SH-SY5Y (cell line): Measurements from ENCODE around the gene SBNO2.

Experiments
- GATA2 ChIP-seq: IDR thresholded peaks from 2 replicates; pipeline ENCODE4 v1.6.1; 2011; ENCODE audit warnings: mild to moderate bottlenecking, low read depth, low read length
- GATA3 ChIP-seq: IDR thresholded peaks from 2 replicates; pipeline ENCODE4 v1.6.1; 2011; ENCODE audit warnings: low read depth, mild to moderate bottlenecking, low read length, moderate library complexity

DNA sequence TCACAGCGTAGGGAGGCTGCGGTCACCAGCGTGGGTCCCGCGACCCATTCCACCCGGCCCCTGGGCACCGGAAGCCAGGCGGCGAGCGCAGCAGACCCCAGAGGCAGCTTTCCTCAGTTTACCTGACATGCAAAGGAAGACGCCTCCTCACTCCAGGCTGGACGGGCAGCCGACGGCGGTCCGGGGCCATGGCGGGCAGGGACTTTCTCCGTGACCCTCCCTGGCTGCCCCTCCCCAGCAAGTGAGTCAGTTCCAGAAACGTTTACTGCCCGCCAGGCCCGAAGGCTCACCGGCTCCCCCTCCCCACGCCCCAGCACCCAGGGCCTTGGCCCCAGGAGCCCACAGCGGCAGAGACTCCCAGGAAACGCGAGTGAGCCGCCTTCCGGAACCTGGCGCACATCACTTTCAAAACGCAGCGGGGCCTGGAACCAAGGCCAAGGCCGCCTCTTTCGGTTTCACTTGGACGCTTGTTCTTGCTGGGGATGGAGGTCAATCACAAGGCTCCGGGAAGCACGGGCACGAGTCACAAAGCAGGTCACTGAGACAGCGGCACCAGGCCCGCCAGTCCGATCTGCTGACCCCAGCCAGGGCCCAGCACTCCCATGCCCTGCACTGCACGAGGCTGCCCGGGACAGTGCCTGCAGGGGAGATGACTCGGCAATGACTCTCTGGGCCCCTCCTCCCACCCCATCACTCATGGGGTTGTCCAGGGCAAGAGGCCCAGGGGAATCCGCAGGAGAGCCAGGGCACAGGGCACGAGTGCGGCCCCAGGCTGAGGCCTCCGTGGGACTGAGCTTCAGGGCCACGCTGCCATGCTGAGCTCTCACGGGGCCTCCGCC is 5.3 kb downstream of the SBNO2 start:
- TF ChIP-seq GATA2 (no peak), GATA3 (no peak)
